SHP77 (cell line): ENCODE results near the gene STK32C.
"Not testable (repeated sequence)": the region's sequence is repeated elsewhere in the genome, so short reads cannot be mapped to it uniquely, and the experiment has no call there.

Experiments used
- DNase-seq, 2 experiments: peaks; one replicate each; lab custom pipeline; 2025; lab: John Stamatoyannopoulos, UW

STK32C gene

DNA sequence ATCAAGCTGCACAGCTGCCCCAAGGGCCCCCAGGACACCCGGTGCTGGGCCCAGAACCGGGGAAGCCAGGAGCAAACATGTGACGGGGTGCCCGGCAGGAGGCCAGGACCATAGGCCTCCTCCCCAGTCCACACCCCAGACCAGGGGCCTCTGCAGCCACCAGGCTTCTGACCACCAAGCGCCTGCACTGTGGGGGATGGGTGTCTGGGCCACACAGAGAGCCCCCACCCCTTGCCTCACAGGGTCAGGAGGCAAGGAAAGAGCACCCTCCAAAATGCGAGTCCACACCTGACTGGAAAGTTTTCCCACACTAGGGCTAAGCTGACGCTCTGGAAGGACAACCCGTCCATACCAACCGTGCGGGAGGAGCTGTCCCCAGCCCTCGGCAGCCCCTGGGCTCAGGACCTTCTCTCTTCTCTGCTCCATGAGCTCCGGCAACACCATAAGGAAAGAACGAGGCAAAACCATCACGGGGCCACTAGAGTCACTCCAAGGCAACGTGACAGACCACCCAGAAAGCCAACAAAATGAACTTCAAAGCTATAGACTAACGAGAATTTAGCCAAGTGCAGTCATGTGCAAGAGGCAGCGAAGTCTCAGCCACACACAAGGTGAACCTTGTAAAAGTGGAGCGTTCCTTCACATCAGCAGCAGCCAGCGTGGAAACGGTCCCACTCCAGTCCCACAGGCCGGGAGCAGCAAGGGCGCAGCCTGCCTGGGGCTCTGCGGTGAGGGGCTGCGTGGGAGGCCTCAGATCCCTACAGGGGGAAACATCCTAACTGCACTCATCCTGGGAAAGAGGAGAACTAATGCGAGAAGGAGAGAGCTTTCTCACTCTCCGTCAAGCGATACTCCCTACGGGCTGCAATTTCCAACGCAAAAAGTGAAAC, 5.1 kb downstream of the STK32C start:
- no peak for DNase-seq

DNA sequence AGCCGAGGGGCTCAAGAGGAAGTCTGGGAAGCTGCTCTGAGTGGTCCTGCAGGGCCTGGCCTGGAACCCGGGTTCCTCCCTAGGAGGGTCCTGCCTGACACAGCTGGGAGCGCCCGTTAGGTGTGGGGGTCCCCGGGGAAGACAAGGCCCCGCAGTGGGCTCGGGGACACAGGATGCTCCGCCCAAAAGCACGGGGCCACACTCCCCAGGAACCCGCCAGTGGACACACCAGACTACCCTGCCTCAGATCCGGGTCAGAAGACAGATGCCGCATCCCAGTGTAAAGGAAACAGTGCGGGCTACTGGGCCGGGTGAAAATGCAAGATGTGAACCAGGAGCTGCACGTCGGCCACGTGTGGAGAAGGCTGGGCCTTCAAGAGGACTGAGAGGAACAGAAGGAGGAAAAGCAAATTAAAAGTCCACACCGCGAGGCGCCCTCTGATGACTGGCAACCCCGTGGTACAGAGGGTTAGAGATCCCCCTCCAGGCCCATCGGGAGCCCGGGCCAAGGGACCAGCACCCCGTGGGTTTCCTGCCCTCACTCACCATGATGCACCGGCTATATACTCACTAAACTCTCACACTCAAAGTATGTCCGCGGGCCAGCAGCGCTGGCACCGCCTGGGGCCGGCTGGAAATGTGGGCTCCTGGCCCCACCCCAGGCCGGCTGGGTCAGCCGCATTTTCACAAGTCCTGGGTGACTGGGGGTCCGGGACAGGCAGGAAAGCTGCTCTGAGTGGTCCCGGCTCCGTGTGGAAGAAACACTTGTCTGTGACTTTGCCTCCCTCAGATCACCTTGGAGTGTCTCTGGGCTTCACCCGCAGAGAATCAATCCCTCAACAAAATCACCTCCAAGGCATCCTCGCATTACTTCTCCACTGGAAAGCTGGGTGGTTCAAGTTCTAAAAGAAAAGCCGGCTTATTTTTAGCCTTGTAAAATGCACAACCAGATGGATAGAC, 6.1 kb downstream of the STK32C start:
- no peak for DNase-seq

DNA sequence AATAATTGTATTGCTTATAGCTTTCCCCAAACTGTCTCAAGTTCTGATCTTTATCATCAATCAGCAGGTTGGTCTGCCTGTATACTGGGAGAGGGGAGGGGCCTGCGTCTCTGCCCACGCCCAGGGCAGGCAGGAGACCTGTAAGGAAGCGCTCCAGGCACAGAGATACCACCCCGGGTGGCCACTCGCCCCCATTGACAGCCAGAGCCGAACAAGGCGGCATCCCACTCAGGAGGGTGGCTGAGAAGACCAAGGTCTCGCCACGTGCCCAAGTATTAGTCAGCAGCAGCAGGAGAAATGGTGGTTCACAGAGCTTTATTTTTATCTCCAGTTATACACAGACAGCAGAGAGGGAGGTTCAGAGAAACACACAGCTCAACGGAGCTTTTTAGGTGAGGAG, 7.2 kb downstream of the STK32C start:
- DNase-seq = no peak

- DNase-seq = no peak
Observed at GRCh38 chr10:132299371-132300336, 8.1 kb downstream of the STK32C start.

DNA sequence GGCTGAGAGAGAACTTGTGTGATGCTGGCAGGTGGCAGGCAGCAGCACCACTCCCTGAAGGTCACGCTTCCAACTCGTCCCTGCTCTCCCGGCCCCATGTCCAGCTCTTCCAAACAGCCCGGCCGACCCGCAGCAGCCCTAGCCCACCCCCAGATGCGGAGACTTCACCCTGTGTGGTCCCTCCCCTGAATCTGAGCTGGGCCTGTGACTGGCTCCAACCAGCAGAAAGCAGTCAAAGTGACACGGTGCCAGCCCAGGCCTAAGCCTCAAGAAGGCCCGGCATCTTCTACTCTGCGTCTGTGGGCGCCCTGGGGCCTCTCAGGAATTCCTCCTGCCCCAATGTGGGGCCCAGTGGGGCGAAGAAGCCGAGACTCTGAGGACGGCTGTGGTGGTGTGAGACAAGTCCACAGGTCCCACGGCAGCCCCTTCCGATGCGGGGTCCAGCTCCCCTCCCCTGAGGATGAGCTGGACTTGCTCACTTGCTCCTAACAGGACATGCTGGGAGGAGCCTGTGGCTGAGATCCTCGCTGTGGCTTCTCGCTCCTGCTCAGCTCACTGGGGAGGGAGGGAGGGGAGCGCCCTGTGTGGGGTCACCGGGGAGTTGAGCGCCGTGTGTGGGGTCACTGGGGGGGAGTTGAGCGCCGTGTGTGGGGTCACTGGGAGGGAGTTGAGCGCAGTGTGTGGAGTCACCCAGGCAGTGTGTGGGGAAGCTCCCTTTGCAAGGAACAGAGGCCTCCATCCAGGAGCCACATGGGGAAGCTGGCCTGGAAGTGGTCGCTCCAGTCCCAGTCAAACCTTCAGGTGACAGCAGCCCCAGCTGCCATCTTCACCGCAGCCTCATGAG, 9.5 kb downstream of the STK32C start:
- DNase-seq = no peak

GRCh38 chr10:132297526-132297925, 10.2 kb downstream of the STK32C start:
- peak in 1 of 2 experiments; percentile 42 for DNase-seq

GRCh38 chr10:132296666-132297443, 10.9 kb downstream of the STK32C start:
- peak in 1 of 2 experiments; percentile 41 for DNase-seq

DNA sequence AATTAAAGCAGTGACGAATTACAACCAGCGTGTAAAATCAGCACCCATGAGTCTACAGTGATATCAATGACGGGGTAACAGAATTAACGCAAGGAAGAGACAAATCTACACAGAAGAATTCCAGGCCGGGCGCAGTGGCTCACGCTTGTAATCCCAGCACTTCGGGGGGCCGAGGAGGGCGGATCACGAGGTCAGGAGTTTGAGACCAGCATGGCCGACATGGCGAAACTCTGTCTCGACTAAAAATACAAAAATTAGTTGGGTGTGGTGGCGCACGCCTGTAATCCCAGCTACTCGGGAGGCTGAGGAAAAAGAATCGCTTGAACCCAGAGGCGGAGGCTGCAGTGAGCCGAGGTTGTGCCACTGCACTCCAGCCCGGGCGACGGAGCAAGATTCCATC, 12.3 kb downstream of the STK32C start:
- DNase-seq = not testable (repeated sequence)

- DNase-seq = peak; percentile 71 to 78
Observed at GRCh38 chr10:132294561-132295318, 13.0 kb downstream of the STK32C start.

DNA sequence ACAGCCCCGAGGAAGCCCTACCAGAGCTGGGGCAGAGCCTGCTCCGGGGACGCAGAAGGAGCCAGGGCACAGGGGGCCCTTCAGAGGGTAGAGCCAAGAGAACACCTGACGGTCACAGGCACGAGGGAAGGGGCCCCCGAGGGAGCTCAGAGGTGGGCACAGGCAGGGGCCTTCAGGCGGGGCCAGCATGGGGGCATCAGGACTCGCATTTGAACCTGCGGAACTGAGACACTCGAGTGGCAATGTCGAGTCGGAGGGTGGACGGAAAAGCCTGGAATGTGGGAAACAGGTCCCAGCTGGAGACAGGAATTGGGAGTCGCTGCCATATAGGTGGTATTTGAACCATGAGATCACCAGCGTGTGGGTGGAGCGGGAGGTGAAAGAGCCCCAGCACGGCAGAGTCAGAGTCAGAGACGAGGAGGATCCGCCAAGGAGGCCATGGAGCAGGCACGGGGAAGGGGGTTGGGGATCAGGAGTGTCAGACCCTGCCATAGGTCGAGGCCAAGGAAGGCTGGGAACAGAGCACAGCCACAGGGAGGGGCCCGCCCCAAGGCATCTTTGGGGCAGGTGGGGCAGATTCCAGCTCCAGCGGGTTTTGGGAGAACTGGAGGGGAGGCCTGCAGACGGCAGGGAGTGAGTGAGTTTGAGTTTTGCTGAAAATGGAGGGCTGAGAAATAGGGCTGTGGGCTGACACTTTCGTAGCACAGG, 13.8 kb downstream of the STK32C start:
- DNase-seq = no peak

- peak; percentile 36 to 75 for DNase-seq
Observed at GRCh38 chr10:132293201-132293812, 14.4 kb downstream of the STK32C start.

GRCh38 chr10:132292287-132293200, 15.2 kb downstream of the STK32C start:
- no peak for DNase-seq

GRCh38 chr10:132291826-132292225, 15.9 kb downstream of the STK32C start:
- DNase-seq = no peak

GRCh38 chr10:132290631-132291030, 17.1 kb downstream of the STK32C start:
- DNase-seq = no peak

GRCh38 chr10:132289439-132289838, 18.3 kb downstream of the STK32C start:
- DNase-seq = no peak

GRCh38 chr10:132283604-132284382, 24.0 kb downstream of the STK32C start:
- DNase-seq = no peak
